Activated B cell treated with CpG ODN at 0.5 μM for 24 hours (primary cell): Measurements from ENCODE around the gene OR10X1. TPM values are rescaled to one million over a fixed set of nuclear protein-coding genes. Genes with fewer than 3 reads are reported as not detected.

Source experiments
- ATAC-seq: fragments of 200-7000 bp; cut with Tn5 transposase; one replicate; pipeline ENCODE4 v1.10.0; 2021; ENCODE audit warnings: low read depth, mild to moderate bottlenecking, moderate library complexity
- CTCF ChIA-PET: fragments of 350-600 bp; sonication (Branson Sonifier 250); formaldehyde crosslinking; loops from one replicate; lab custom pipeline; 2021; ENCODE audit warnings: antibody characterized with exemption; lab: Charles Lee
- POLR2A ChIA-PET: fragments of 350-600 bp; sonication (Branson Sonifier 250); formaldehyde crosslinking; loops from one replicate; lab custom pipeline; 2021; ENCODE audit warnings: antibody characterized with exemption; lab: Charles Lee
- DNase-seq: peaks from one replicate; pipeline ENCODE4 v3.0.0; 2022
- H3K27ac Mint-ChIP-seq: one replicate; pipeline ENCODE4 v1.8.0; 2020; ENCODE audit warnings: mixed read lengths
- H3K27me3 Mint-ChIP-seq: one replicate; pipeline ENCODE4 v1.8.0; 2021; ENCODE audit warnings: mixed read lengths
- H3K36me3 Mint-ChIP-seq: one replicate; pipeline ENCODE4 v1.8.0; 2021; ENCODE audit warnings: low read depth, mixed read lengths
- H3K4me1 Mint-ChIP-seq: one replicate; pipeline ENCODE4 v1.8.0; 2021; ENCODE audit warnings: mixed read lengths
- H3K4me3 Mint-ChIP-seq: one replicate; pipeline ENCODE4 v1.8.0; 2020; ENCODE audit warnings: mild to moderate bottlenecking, mixed read lengths
- H3K9me3 Mint-ChIP-seq: one replicate; pipeline ENCODE4 v1.8.0; 2020; ENCODE audit warnings: mixed read lengths
- intact Hi-C: fragments of 100-400 bp; cut with micrococcal nuclease; formaldehyde crosslinking; loops from one replicate; pipeline ENCODE4 v1.15.1; 2024
- total RNA-seq: library from RNA; stranded (reverse); gene quantifications from 2 replicates; pipeline ENCODE4 v1.2.3, GENCODE V29; 2022
- TF ChIP-seq, protein P1 (sequence below): fragments of 200-600 bp; IDR thresholded peaks from one replicate; pipeline ENCODE4 v1.8.0; 2022; ENCODE audit warnings: antibody characterized with exemption, mild to moderate bottlenecking

OR10X1 gene
- total RNA-seq, 1 donor from 2014 or later: not detected

DNA sequence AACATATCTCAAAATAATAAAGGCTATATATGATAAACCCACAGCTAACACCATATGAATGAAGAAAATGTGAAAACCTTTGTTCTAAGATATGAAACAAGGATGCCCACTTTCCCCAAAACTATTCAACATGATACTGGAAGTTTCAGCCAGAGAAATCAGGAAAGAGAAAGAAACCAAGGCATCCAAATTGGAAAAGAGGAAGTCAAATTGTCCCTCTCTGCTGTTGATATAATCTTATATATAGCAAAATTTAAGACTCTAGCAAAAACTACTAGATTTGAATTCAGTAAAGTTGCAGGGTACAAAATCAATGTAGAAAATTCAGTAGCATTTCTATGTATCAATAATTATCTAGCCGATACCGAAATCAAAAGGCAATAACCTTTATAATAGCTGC, 21.0 kb upstream of the OR10X1 start:
- ChIA-PET CTCF (no interaction called here), POLR2A (no interaction called here)
- H3K27ac Mint-ChIP-seq: no peak overlapping the region
- peaks cover 6% of the 10 kb centered on the region for H3K36me3 Mint-ChIP-seq
- peaks cover 25% of the 10 kb centered on the region for H3K9me3 Mint-ChIP-seq
- TF ChIP-seq, protein P1, sequence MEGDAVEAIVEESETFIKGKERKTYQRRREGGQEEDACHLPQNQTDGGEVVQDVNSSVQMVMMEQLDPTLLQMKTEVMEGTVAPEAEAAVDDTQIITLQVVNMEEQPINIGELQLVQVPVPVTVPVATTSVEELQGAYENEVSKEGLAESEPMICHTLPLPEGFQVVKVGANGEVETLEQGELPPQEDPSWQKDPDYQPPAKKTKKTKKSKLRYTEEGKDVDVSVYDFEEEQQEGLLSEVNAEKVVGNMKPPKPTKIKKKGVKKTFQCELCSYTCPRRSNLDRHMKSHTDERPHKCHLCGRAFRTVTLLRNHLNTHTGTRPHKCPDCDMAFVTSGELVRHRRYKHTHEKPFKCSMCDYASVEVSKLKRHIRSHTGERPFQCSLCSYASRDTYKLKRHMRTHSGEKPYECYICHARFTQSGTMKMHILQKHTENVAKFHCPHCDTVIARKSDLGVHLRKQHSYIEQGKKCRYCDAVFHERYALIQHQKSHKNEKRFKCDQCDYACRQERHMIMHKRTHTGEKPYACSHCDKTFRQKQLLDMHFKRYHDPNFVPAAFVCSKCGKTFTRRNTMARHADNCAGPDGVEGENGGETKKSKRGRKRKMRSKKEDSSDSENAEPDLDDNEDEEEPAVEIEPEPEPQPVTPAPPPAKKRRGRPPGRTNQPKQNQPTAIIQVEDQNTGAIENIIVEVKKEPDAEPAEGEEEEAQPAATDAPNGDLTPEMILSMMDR: no peak
- H3K4me3 Mint-ChIP-seq: no peak overlapping the region
- intact Hi-C loops: no loop called here
- H3K4me1 Mint-ChIP-seq: no peaks in the 10 kb centered on the region
- no peak for DNase-seq
- peaks cover 1% of the 10 kb centered on the region for H3K27me3 Mint-ChIP-seq
- ATAC-seq: no peak

DNA sequence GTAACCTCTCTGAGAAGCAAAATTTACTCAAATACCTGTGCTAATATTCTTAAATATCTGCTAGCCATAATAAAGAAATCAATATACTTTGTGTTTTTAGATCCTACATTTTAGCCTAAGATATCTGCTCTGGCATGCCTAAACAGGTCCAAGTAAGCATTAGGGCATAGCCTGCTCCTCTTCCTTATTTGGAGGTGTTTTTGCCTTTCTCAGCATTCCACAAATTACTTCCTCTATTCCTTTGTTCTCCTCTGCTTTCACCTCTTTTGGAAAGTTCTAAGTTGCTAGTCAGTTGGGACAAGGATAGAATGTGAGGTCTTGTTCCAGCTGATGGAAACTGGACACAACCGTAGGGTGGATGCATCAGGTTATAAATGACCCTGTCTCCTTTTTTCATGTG, 7.2 kb upstream of the OR10X1 start:
- CTCF ChIA-PET: no interaction called here
- peaks cover 16% of the 10 kb centered on the region for H3K9me3 Mint-ChIP-seq
- POLR2A ChIA-PET: no interaction called here
- ATAC-seq (no peak), DNase-seq (no peak)
- no peaks in the 10 kb centered on the region for H3K4me1 Mint-ChIP-seq
- no peaks in the 10 kb centered on the region for H3K36me3 Mint-ChIP-seq
- no peak overlapping the region for H3K4me3 Mint-ChIP-seq
- TF ChIP-seq, protein P1: no peak
- intact Hi-C loops: no loop called here
- H3K27ac Mint-ChIP-seq: no peak overlapping the region
- peaks cover 20% of the 10 kb centered on the region for H3K27me3 Mint-ChIP-seq

DNA sequence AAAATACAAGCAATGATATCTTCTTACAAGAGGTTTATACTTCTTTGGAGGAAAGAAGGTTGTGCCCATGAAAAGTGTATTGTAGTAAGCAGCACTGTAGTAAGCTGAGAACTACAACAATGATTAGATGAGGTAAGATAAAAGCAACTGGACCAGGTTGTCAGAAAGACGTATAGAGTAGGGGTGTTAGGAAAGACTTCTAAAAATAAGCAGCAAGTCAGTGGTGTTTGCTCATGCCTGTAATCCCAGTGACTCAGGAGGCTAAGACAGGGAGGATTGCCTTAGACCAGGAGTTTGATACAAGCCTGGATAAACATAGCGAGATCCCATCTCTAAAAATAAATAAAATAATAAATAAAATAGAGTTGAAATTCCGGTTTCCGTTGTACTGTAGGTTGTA, 4.3 kb upstream of the OR10X1 start:
- POLR2A ChIA-PET: no interaction called here

DNA sequence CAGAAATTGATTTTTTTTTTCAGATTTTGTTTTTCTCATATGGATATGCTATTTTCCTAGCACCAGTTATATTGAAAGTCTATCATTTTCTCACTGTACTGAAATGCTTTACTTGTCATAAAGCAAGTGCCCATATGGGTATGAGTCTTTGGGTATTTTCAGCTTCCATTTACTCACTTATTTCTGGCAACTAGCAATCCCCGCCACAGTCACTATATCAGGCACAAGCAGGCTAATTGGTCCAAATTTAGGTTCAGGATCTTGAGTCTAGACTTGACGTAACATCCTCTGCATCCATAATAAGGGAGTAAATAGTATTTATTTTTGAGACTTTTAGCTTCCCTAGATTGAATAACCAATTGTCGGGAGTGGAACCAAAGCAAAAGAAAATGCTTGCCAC, 2.1 kb downstream of the OR10X1 start:
- TF ChIP-seq, protein P1: no peak
- no peak overlapping the region for H3K4me3 Mint-ChIP-seq
- no peaks in the 10 kb centered on the region for H3K4me1 Mint-ChIP-seq
- peaks cover 6% of the 10 kb centered on the region for H3K27me3 Mint-ChIP-seq
- no peaks in the 10 kb centered on the region for H3K9me3 Mint-ChIP-seq
- H3K36me3 Mint-ChIP-seq: no peaks in the 10 kb centered on the region
- ChIA-PET POLR2A (no interaction called here), CTCF (interaction anchor here (0.7 kb wide), 1 partner anchor 1900 kb away, joined by 3 read pairs; the partner anchor contains the start of gene NES)
- ATAC-seq: no peak
- no peak overlapping the region for H3K27ac Mint-ChIP-seq
- intact Hi-C loops: no loop called here
- no peak for DNase-seq

More for the DNA sequence above, 4.3 kb upstream of the OR10X1 start:
- TF ChIP-seq, protein P1: no peak
- Mint-ChIP-seq H3K4me1 (no peaks in the 10 kb centered on the region), H3K27ac (no peak overlapping the region), H3K36me3 (no peaks in the 10 kb centered on the region), H3K9me3 (peaks cover 10% of the 10 kb centered on the region), H3K27me3 (peaks cover 17% of the 10 kb centered on the region), H3K4me3 (no peak overlapping the region)
- CTCF ChIA-PET: no interaction called here
- DNase-seq: no peak
- intact Hi-C loops: no loop called here
- no peak for ATAC-seq

DNA sequence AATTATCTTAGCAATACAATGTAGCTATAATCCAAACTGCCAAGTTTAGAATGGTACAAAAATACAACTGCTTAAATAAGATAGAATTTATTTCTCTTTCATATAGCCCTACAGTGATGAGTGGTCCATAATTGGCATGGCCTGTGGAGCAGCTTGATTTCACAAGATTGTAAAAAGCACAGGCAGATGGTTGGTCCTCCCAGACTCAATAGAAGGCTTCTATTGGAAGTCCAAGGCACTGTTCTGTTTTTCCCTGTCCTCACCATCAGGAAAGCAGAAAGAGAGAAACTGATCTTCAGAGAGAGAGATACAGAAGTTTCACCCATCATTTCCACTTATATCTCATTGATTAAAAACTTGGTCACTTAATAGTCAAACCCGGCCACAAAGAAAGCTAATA, 7.5 kb downstream of the OR10X1 start:
- no peak for ATAC-seq
- TF ChIP-seq, protein P1: no peak

More for the DNA sequence above, 7.5 kb downstream of the OR10X1 start:
- Mint-ChIP-seq H3K4me3 (no peak overlapping the region), H3K27ac (no peak overlapping the region), H3K9me3 (no peaks in the 10 kb centered on the region), H3K4me1 (no peaks in the 10 kb centered on the region), H3K36me3 (no peaks in the 10 kb centered on the region), H3K27me3 (peaks cover 7% of the 10 kb centered on the region)
- DNase-seq: no peak
- intact Hi-C loops: no loop called here
- CTCF ChIA-PET: interaction anchor here (1.0 kb wide), 1 partner anchor 54 kb away, joined by 3 read pairs; no protein-coding TSS in a partner anchor
- POLR2A ChIA-PET: no interaction called here
